Stimulated activated CD4-positive, alpha-beta T cell treated with anti-CD3 and anti-CD28 coated beads, Interleukin-4, amount 100 ng/mL, for 48 hours (primary cell): ENCODE measurements around the gene TNNT1.
A peak's percentile ranks its signal among the peaks of the same experiment; 100 is the strongest.
"Not testable (repeated sequence)": the region's sequence is repeated elsewhere in the genome, so short reads cannot be mapped to it uniquely, and the experiment has no call there.

Source experiments
- DNase-seq, 2 donors: peaks; one replicate each; pipeline ENCODE4 v3.0.0-alpha.2; 2020; ENCODE audit warnings: low read depth in 2 of 2

The TNNT1 gene

DNA sequence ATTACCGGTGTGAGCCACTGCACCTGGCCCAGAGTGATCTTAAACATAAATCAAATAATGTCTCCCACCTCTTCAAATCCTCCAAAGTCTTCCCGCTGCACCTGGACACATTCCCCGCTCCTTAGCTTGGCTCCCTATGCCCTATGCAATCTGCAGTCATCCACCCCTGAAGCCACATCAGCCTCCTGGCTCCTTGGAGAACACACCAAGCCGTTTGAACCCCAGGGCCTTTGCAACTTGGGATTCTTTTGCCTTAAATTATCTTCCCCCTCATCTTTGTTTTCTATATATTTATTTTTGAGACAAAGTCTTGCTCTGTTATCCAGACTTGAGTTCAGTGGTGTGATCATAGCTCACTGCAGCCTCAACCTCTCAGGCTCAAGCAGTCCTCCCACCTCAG is 20.1 kb upstream of the TNNT1 start:
- DNase-seq, result no peak

DNA sequence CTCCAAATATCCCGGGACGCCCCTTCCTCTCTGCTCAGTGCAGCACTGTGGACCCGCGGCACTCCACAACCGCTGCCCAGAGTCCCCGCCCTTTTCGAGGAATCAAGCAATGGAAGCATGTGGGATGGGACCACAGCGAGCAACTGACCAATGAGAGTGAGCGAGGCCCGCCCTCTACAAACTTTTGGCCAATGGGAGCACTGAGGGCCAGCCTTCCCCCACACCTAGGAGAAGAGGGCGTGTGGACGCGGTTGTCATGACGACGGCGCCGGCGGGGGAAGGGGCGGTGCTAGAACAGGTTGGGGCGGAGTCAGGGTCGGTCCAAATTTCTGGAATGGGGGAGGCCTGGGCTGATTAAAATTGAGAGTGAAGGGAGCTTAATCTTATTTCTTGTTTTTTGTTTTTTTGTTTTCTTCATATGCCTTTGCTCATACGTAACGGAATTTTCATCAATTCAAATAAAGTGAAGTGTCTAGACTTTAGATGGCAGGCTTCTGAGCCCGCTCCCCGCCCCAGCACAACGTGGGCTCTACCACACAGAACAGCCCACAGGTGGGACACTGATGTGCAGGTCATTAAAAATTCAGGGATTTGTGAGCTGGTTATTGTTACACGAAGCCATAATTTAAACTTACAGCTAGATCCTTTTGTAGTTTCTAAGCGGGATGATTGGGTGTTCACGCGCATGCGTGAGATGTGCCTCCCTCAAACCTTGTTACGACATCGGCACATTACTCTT is 17.7 kb upstream of the TNNT1 start, which contains the start of gene DNAAF3:
Gene DNAAF3, minus strand, starts transcription at position 84 of the 739 bp plus-strand sequence. CDS start 200 bp downstream, outside the sequence.
- DNase-seq, result peak; percentile 76 to 89

DNA sequence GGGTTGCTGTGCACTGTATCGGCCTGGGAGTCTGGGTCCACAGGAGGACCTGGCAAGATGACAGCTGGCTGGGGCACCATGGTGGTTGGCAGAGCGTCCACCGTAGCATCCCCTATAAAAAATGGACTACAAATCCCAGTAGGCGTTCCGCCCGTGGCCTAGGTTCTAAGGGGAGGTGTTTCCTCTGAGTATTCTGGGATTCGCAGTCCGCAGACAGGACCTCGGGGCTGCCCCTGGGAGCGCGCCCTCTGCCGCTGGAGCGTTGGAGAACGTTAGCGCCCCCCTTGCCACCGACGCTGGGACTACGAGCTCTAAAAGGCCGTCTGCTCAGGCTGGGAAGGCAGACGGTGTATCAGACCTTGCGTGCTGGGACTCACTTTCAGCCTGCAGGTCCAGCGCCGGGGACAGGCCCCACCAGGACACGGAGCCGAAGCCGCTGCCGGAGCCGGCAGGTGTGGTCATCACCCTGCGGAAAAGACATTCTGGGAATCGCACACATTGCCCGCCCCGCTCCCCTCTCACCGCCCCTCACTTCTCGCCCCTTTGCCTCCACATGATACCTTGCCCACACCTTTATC is 17.0 kb upstream of the TNNT1 start:
- DNase-seq, result peak in 1 of 2 donors; percentile 39

DNA sequence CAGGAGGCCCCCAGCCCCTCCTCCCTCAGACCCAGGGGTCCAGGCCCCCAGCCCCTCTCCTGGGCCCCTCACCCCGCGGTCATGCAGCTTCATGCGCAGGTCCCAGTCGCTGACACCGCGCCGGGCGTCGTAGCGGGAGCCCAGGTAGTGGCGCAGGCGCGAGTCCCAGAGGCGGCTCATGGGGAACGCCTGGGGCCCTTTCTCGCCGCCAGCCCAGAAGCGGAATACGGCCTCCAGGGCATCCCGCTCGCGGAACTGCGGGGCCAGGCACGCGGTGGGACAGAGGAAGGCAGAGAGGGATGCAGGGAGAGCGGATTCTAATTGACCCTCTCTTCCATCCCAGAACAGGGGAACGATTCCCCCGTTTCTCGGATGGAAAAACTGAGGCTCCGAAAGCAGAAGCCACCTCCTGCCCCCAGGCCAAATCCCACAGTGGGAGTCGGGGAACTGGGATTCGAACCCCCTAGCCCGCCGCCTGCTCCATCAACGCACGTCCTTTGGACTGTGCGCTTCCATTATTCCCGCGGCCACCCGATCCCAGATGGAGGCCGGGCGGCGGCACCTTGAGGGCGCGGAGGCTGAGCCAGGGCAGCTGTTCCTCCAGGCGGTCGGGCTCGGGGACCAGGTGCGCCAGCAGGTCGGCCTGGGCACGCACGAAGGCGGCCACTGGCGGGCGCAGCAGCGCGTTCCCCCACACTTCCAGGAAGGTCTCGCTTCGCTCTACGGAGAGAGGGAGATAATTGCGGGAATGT is 12.7 kb upstream of the TNNT1 start:
- no peak for DNase-seq

DNA sequence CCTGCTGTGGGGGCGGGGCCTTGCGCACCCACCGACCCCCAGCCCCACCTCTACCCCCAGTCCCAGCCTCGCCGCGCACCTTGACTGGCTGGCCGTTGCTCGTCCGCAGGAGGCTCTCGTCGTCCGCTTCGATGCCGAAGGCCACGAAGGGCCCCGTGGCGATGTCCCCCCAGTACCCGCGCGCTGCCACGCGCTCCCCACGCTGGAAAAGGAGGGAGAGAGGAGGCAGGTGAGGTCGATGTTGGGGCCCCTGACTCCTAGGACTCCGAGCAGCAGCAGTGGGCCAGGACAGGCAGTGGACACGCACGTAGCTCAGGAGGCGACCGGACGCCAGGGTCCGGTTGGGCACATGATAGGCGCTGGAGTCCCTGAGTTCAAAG is 12.0 kb upstream of the TNNT1 start:
- DNase-seq, result no peak

DNA sequence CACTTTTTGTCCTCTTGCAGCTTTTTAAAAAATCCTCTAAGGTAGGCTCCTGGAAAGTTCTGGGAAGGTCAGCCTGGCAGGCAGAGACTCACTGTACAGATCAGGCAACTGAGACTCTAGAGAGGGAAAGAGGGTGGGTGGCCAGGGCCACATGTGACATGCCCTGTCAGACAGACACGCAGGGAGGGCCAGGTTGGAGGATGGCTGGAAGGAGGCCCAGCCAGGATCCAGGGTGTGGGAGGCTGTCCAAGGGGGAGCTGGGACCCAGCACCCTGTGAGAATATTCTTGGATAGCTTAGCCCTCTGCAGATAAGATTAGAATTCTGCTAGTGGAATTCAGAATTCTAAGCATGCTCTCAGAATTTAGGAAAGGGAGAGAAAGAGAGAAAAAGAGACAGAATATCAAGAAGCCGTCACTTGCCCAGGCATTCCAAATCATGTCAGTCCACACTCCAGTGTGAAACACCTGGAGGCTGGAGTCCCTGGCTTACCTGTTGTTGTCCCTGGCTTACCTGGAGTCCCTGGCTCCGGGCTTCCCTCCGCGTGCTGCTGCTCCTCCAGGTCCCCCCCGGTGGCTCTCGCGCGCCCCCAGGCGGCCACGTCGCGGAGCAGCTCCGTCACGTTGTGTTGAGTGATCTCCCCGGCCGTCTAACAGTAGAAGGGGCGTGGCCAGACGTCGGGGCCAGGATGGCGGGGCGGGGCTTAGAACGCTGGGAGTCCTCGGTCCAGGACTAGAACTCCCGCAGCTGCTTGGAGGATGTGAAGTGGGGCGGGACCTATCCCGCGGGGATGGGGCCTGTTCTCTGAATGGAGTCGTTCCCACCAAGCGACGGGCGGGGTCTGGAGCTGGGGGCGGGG is 11.4 kb upstream of the TNNT1 start:
- peak; percentile 86 to 92 for DNase-seq

DNA sequence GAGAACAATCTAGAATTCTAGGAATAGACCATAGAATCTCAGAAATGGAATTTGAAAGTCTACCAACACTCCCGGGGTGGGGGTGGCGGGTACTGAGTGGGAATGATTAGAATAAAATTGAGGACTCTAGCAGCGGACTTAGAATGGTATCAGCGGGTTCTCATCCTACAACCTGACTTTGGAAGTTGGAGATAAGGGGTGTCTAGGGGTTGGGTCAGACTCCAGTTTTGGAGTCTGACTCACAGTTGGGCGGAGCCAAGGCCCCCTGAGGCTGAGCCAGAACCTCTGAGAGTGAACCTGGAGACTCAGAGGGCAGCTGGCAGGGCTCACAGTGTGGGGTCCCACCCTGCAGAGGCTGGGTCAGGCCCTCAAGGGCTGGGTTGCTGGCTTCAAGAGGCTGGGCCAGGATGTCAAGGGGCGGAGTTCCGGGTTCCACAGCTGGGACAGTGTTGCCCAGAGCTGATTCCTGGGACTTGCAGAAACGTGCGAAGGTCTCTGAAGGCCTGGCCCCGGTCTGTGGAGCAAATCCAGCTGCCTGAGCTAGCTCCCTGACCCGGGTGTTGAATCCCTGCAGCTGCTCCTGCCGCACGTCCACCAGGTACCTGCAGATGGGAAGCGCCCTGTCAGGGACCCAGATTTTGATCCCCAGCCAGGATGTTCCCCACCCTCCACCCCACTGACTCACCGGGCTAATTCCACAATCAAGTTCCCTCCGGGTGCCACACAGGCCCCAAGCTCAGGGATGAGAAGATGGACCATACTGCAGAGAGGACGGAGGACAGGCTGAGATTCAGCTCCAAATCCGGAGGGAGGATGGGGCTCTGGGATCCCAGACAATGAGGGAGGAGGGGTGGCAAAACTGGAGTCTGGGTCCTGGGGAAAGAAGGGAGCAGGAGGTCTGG is 10.1 kb upstream of the TNNT1 start:
- DNase-seq, result no peak

DNA sequence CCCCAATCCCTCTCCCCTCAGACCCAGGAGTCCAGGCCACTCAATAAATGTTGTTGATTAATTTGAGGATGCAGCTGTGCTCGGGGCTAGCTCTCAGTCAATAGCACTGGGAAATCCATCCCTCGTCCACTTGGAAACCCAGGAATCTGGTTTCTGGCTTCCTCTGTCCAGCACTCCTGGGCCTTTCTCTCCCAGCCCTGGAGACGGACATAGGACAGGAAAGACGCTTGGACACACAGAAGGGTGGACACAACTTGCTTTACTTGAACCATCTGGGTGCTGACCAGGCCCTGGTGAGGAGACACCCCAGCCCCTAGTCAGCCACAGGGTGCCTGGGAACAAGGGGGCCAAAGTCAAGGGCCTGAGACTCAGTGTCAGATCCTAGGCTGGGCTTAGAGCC is 9.4 kb upstream of the TNNT1 start:
- DNase-seq, result no peak

DNA sequence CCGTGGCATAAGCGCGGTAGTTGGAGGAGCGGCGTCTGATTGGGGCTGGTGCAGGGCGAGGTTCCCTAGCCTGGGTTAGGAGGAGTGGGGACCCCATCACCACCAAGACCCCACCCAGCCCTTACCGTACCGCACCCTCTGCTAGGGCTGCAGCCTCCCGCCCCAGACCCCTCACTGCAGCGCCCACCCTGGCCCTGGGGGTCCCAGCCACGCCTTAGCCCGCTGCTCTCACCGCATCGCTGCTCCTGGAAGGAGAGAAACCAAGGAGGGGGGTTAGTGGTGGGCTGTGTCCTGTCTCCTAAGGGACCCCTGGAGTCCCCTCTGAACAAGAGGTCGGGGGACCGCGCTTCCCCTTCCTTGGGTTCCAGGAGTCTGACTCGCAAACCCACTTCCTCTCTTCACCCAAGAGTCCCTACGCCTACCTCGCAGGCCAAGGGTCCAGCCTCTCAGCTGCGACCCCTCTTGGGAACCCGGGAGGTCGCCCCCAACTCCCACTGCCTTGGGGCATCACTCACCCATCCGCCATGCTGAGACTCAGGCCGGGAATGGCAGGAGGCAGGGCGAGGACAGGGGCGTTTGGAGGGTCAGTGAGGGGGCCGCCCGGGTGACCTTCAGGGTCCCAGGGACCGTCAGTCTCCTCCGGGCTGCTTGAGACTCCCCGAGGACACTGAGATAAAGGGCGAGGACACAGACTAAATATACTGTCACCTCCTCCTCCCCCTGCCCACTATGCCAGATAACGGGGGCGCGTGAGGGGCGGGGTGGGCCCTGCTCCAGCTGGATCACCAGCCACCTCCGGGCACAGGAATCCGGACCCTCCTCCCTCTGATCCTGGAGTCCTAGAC is 8.3 kb upstream of the TNNT1 start, which contains the start of gene TNNI3:
Gene TNNI3, minus strand, starts transcription at position 669 of the 845 bp plus-strand sequence. Its CDS starts 143 bp downstream, at position 526.
- DNase-seq, result no peak

DNA sequence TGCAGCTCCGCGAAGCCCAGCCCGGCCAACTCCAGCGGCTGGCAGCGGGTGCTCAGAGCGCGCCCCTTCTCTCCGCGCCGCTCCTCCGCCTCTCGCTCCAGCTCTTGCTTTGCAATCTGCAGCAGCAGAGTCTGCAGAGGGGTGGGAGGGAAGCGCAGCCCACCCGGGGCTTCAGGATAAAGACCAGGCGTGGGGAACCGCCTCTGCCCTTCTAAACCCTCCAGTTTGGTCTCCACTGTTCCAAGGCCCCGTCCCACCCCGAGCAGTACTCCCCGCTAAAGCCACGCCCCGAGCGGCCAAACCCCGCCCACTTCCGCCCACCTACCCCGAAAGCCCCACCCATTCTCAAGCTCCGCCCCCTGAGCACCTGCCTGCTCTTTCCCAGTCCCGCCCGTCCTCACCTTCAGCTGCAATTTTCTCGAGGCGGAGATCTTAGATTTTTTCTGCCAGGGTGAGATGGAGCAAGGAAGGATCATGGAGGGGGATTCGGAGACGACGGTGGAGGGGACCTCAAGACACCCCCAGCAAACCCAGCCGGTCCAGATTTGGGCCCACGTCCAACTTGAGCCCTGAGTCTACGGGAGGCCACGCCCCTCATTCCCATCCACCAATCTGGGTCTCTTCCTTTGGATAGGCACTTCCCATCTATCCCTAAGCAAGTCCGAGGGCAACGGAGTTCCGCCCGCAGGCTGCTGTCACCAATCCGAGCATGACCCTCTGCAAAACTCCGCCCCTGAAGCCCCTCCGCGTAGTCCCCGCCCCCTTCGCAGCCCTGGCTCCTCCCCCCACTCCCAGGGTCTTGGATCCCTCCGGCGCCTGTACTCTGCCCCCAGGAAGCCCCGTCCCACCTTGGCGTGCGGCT is 7.4 kb upstream of the TNNT1 start:
- DNase-seq, result peak in 1 of 2 donors; percentile 65

DNA sequence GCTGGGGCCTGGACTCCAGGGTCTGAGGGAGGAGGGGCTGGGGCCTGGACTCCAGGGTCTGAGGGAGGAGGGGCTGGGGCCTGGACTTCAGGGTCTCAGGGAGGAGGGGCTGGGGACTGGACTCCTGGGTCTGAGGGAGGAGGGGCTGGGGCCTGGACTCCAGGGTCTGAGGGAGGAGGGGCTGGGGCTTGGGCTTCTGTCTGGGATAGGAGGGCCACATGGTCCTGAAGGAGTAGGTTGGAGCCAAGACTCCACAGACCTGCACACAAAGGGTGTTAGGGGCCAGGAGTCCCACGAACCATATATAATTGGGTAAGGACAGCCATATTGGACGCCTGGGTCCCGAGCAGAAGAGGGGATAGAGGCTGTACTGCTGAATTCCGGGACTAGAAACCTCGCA is 6.8 kb upstream of the TNNT1 start:
- not testable (repeated sequence) for DNase-seq

DNA sequence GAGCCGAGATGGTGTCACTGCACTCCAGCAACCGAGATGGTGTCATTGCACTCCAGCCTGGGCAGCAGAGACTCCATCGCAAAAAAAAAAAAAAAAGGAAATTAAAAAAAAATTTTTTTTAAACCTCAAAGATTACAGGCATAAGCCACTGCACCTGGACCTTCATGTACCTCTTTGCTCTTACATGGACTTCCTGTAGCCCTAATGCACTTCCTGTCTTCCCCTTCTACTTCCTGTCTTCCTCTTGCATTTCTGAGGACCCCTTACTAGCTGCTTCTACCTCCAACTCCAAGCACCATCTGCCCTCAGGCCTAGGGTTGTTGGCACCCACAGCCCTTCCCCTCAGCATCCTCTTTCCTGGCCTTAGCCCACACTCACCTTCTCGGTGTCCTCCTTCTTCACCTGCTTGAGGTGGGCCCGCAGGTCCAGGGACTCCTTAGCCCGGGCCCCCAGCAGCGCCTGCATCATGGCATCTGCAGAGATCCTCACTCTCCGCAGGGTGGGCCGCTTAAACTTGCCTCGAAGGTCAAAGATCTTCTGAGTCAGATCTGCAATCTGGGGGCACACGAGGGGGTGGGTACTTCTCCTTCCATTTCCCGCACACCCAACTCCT is 4.8 kb upstream of the TNNT1 start:
- DNase-seq, result no peak

DNA sequence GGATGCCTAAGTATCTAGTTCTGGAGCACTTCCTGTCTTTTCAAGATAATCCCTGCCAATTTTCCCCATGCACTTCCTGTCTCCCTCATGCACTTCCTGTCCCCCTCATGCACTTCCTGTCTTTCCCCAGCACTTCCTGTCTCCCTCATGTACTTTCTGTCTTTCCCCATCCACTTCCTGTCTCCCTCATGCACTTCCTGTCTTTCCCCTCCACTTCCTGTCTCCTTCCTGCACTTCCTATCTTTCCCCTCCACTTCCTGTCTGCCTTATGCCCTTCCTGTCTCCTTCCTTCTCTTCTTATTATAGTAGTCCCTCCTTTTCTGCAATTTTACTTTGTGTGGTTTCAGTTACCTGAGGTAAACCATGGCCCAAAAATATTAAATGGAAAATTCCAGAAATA is 3.0 kb upstream of the TNNT1 start:
- no peak for DNase-seq

DNA sequence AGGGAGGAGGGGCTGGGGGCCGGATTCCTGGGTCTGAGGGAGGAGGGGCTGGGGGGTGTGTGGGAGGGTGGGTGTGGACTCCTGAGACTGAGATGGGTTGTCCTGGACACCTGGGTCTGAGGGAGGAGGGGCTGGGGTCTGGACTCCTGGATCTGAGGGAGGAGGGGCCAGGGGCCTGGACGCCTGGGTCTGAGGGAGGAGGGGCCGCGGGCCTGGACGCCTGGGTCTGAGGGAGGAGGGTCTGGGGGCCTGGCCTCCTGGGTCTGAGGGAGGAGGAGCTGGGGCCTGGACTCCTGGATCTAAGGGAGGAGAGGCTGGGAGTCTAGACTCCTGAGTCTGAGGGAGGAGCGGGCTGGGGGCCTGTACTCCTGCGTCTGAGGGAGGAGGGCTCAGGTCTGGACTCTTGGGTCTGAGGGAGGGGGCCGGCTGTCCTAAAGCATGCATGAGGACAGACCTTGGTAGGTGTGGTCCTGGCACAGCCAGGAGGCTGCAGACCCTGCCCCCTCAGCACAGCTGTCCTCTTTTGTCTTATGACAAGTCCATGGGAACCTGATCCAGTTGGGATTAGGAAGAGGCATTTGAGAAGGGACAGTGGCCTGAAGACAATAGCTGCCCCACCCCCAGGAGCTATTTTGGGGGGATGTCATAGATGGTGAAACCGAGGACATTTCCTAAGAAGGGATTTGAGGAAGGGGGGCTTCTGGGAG is 1.3 kb downstream of the TNNT1 start:
- no peak for DNase-seq

DNA sequence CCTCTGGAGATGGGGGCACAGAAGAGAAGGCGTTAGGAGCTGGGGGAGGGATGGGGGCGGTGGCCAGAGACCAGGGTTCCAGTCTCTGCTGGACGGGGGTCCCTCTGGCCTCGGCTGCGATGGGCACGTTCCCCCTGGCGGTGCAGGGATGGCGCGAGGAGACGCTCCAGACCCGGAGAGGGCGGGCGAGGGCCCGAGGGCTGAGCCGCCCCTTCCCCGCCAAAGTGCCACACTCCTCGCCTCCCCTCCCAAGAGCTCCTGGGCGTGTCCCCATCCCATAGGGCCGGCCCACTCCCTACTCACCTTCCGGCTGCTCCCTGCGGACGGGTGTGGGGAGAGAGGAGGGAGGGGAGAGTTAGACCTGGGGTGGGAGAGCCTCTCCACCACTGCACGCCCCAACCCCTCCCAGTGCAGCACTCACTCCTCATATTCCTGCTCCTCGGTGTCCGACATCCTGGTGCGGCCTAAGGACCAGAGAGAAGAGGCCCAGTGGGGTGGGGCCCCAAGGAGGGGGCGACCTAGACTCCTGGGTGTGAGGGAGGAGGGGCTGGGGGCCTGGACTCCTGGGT is 2.2 kb downstream of the TNNT1 start:
- DNase-seq, result no peak

DNA sequence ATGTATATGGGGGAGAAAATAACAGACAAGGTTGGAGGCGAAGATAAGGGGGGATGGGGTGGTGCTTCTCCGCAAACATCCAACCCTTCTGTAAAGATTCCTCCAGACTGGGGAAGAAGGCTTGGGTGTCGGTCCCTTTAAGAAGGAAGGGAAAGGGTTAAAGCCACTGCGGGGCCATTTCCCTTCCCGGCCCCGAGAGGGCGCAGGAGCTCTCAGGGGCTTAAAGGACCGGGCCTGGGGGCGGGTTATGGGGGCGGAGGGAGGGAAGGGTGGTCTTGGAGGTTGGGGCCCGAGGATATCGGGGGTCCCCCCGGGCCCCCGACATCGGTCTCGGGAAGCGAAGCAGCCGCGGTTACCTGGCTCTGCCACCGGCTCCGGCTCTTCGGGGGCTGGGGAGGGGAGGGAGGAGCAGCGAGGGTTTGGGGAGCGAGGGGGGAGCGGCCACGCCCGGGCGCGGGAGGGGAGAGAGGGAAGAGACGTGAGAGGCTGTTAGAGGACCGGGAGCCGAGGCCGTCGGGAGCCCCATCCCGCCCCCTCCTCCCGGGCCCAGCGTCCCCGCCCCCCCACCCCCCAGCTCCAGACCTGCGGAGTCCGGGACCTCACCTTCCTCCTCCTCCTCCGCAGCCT is 2.8 kb downstream of the TNNT1 start:
- DNase-seq, result no peak

DNA sequence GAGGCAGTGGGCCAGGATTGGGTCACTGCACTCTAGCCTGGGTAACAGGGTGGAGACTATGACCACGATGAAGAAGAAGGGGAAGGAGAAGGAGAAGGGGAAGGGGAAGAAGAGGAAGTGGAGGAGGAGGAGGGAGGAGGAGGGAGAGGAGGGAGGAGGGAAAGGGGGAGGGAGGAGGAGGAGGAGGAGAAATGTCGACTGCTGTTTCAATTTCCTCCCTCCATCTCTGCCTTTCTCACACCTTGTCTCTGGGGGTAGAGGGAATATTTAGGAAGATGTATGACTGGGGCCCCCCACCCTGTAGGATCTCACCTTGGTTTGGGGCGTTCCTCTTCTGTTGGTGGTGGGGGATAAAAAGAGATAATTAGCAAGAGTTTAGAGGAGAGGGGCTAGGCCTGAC is 3.8 kb downstream of the TNNT1 start:
- DNase-seq, result no peak
